Measurements from ENCODE around the gene ST6GAL1. TPM values are rescaled to one million over a fixed set of nuclear protein-coding genes. Genes with fewer than 3 reads are reported as not detected.

The ST6GAL1 gene
- total and polyA plus RNA-seq, 10 of the 15 experiments (the other 5 are each of a cell fraction or from before 2014, with no cell fraction given) = 74.2 to 248 (median 149) TPM

DNA sequence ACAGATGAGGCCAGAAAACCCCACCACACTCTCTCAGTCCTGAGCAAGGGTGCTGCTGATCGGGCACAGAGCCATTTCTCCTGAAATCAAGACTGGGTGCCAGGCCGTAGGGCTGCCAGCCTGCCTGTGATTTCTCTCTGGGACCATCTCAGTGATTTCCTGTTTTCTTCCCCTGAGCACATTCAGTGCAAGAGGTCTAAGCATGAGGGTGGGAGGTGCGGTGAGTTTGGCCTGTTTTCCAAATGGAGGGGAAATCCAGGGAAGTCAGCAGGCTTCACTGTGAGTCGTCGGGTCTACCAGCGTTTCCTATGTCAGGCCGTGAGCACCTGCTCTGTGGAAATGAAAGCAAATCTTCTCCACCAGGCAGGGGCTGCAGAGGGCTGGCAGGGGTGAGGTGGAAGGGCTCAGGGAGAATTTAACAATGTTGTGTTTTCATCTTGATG lies 82.3 kb downstream of the ST6GAL1 start (continued):
- 0 out of 4 replicates have a peak, but pooled peaks of 1 of the 2 experiments have one; percentile 41 for TF ChIP-seq ETV6 (conservative IDR thresholded peaks at IDR 0.05 in 1 of 2, IDR thresholded peaks at IDR 0.05 in 1 of 2; ENCODE audit: borderline replicate concordance in 1 of 2, low read depth in 1 of 2)
- TF ChIP-seq EP300 (IDR thresholded peaks at IDR 0.05; ENCODE audit: borderline replicate concordance in 1 of 2, control insufficient read depth in 1 of 2, low read depth in 2 of 2, low read length in 2 of 2) = no peak
- no peak for TF ChIP-seq ZNF207 (IDR thresholded peaks at IDR 0.05; ENCODE audit: borderline replicate concordance)
- TF ChIP-seq PAX8 (IDR thresholded peaks at IDR 0.05) = no peak
- TF ChIP-seq BCL11A (IDR thresholded peaks at IDR 0.05; ENCODE audit: low read depth, low read length) = no peak
- TF ChIP-seq MYB (IDR thresholded peaks at IDR 0.05; ENCODE audit: borderline replicate concordance, low read depth, low read length) = no peak
- TF ChIP-seq NR2C2 (IDR thresholded peaks at IDR 0.05; ENCODE audit: borderline replicate concordance, control insufficient read depth, insufficient read length, low read depth) = no peak
- peak; percentile 76 for TF ChIP-seq EED (IDR thresholded peaks at IDR 0.05; ENCODE audit: low read depth)
- TF ChIP-seq, protein P1, sequence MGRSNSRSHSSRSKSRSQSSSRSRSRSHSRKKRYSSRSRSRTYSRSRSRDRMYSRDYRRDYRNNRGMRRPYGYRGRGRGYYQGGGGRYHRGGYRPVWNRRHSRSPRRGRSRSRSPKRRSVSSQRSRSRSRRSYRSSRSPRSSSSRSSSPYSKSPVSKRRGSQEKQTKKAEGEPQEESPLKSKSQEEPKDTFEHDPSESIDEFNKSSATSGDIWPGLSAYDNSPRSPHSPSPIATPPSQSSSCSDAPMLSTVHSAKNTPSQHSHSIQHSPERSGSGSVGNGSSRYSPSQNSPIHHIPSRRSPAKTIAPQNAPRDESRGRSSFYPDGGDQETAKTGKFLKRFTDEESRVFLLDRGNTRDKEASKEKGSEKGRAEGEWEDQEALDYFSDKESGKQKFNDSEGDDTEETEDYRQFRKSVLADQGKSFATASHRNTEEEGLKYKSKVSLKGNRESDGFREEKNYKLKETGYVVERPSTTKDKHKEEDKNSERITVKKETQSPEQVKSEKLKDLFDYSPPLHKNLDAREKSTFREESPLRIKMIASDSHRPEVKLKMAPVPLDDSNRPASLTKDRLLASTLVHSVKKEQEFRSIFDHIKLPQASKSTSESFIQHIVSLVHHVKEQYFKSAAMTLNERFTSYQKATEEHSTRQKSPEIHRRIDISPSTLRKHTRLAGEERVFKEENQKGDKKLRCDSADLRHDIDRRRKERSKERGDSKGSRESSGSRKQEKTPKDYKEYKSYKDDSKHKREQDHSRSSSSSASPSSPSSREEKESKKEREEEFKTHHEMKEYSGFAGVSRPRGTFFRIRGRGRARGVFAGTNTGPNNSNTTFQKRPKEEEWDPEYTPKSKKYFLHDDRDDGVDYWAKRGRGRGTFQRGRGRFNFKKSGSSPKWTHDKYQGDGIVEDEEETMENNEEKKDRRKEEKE (IDR thresholded peaks at IDR 0.05) = no peak
- TF ChIP-seq TBL1XR1 (IDR thresholded peaks at IDR 0.05; ENCODE audit: low read depth, low read length) = no peak
- TF ChIP-seq RBBP5 (conservative IDR thresholded peaks at IDR 0.05) = no peak
- peak in 1 of 2 experiments; percentile 7; a peak in 1 of 4 replicates for TF ChIP-seq BHLHE40 (IDR thresholded peaks at IDR 0.05; ENCODE audit: borderline replicate concordance in 1 of 2, low read depth in 2 of 2, low read length in 1 of 2)
- TF ChIP-seq, protein P2, sequence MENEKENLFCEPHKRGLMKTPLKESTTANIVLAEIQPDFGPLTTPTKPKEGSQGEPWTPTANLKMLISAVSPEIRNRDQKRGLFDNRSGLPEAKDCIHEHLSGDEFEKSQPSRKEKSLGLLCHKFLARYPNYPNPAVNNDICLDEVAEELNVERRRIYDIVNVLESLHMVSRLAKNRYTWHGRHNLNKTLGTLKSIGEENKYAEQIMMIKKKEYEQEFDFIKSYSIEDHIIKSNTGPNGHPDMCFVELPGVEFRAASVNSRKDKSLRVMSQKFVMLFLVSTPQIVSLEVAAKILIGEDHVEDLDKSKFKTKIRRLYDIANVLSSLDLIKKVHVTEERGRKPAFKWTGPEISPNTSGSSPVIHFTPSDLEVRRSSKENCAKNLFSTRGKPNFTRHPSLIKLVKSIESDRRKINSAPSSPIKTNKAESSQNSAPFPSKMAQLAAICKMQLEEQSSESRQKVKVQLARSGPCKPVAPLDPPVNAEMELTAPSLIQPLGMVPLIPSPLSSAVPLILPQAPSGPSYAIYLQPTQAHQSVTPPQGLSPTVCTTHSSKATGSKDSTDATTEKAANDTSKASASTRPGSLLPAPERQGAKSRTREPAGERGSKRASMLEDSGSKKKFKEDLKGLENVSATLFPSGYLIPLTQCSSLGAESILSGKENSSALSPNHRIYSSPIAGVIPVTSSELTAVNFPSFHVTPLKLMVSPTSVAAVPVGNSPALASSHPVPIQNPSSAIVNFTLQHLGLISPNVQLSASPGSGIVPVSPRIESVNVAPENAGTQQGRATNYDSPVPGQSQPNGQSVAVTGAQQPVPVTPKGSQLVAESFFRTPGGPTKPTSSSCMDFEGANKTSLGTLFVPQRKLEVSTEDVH (IDR thresholded peaks at IDR 0.05; ENCODE audit: low read depth, partially characterized antibody) = no peak
- no peak for TF ChIP-seq EZH2 (IDR thresholded peaks at IDR 0.05; ENCODE audit: borderline replicate concordance, control insufficient read depth, low read depth, low read length)
- TF ChIP-seq HCFC1 (IDR thresholded peaks at IDR 0.05; ENCODE audit: low read length) = no peak
- TF ChIP-seq, protein P3, sequence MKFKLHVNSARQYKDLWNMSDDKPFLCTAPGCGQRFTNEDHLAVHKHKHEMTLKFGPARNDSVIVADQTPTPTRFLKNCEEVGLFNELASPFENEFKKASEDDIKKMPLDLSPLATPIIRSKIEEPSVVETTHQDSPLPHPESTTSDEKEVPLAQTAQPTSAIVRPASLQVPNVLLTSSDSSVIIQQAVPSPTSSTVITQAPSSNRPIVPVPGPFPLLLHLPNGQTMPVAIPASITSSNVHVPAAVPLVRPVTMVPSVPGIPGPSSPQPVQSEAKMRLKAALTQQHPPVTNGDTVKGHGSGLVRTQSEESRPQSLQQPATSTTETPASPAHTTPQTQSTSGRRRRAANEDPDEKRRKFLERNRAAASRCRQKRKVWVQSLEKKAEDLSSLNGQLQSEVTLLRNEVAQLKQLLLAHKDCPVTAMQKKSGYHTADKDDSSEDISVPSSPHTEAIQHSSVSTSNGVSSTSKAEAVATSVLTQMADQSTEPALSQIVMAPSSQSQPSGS (IDR thresholded peaks at IDR 0.05; ENCODE audit: low read length) = no peak
- no peak for TF ChIP-seq CHD4 (IDR thresholded peaks at IDR 0.05)
- TF ChIP-seq MEF2B (IDR thresholded peaks at IDR 0.05; ENCODE audit: partially characterized antibody, poor library complexity, severe bottlenecking) = no peak
- no peak for TF ChIP-seq NFYB (IDR thresholded peaks at IDR 0.05; ENCODE audit: insufficient read depth, low read depth, low read length)
- no peak for TF ChIP-seq HDAC2 (IDR thresholded peaks at IDR 0.05)
- TF ChIP-seq NRF1 (conservative IDR thresholded peaks at IDR 0.05; ENCODE audit: low read depth, low read length) = no peak
- no peak for TF ChIP-seq IRF4 (IDR thresholded peaks at IDR 0.05; ENCODE audit: low read depth, low read length)
- TF ChIP-seq ZBED1 (IDR thresholded peaks at IDR 0.05; ENCODE audit: borderline replicate concordance) = no peak
- no peak for TF ChIP-seq BMI1 (IDR thresholded peaks at IDR 0.05; ENCODE audit: borderline replicate concordance)
- no peak for TF ChIP-seq MTA2 (IDR thresholded peaks at IDR 0.05; ENCODE audit: low read depth)
- TF ChIP-seq SRF (IDR thresholded peaks at IDR 0.05; ENCODE audit: low read depth in 2 of 2, low read length in 2 of 2) = no peak

Data from GM12878 (cell line).